Mucosa of stomach (tissue), 1 donor: Measurements from ENCODE around the gene MYOCD.

ENCODE experiments used
- H3K27me3 ChIP-seq: one replicate; pipeline ENCODE4 v1.7.0; 2013; ENCODE audit warnings: mild to moderate bottlenecking, low read length; ENCODE audit not compliant: control insufficient read depth, insufficient read depth
- H3K36me3 ChIP-seq: one replicate; pipeline ENCODE4 v1.7.0; 2013; ENCODE audit warnings: low read length; ENCODE audit not compliant: control insufficient read depth, insufficient read depth
- H3K4me1 ChIP-seq: one replicate; pipeline ENCODE4 v1.7.0; 2013; ENCODE audit warnings: mild to moderate bottlenecking, low read length; ENCODE audit not compliant: control insufficient read depth, insufficient read depth
- H3K4me3 ChIP-seq: one replicate; pipeline ENCODE4 v1.7.0; 2013; ENCODE audit warnings: low read length
- H3K9ac ChIP-seq: one replicate; pipeline ENCODE4 v1.7.0; 2013; ENCODE audit warnings: mild to moderate bottlenecking, low read length, moderate library complexity
- H3K9me3 ChIP-seq: one replicate; pipeline ENCODE4 v1.7.0; 2013; ENCODE audit warnings: mild to moderate bottlenecking, low read length, moderate library complexity; ENCODE audit not compliant: control insufficient read depth
- donor health status: Pancreatic carcinoma.

MYOCD gene

GRCh38 chr17:12665263-12666210 lies at the start of gene MYOCD:
TSS of gene MYOCD (plus strand) at chr17:12665890. CDS start at chr17:12666189, 299 bp downstream.
- peak within 1 kb of the TSS; percentile 38 for H3K4me3 ChIP-seq
- peaks cover 40% of the 10 kb centered on the region for H3K27me3 ChIP-seq
- H3K4me1 ChIP-seq = peaks cover 12% of the 10 kb centered on the region
- H3K36me3 ChIP-seq = no peaks in the 10 kb centered on the region
- no peaks in the 10 kb centered on the region for H3K9me3 ChIP-seq
- H3K9ac ChIP-seq = peak within 1 kb of the TSS; percentile 62

GRCh38 chr17:12616161-12616560 lies 49.5 kb upstream of the MYOCD start:
- H3K4me1 ChIP-seq = no peaks in the 10 kb centered on the region
- H3K36me3 ChIP-seq = no peaks in the 10 kb centered on the region
- no peaks in the 10 kb centered on the region for H3K27me3 ChIP-seq
- no peak overlapping the region for H3K4me3 ChIP-seq
- no peak overlapping the region for H3K9ac ChIP-seq
- no peaks in the 10 kb centered on the region for H3K9me3 ChIP-seq

- Histone ChIP-seq H3K4me1 (no peaks in the 10 kb centered on the region), H3K27me3 (no peaks in the 10 kb centered on the region), H3K4me3 (no peak overlapping the region), H3K9me3 (no peaks in the 10 kb centered on the region), H3K36me3 (no peaks in the 10 kb centered on the region), H3K9ac (no peak overlapping the region)
Observed at GRCh38 chr17:12618557-12618956, 47.1 kb upstream of the MYOCD start.

GRCh38 chr17:12619459-12620199 lies 46.1 kb upstream of the MYOCD start:
- Histone ChIP-seq H3K36me3 (no peaks in the 10 kb centered on the region), H3K9me3 (no peaks in the 10 kb centered on the region), H3K4me3 (no peak overlapping the region), H3K27me3 (no peaks in the 10 kb centered on the region), H3K4me1 (no peaks in the 10 kb centered on the region), H3K9ac (no peak overlapping the region)

GRCh38 chr17:12620200-12620720 lies 45.4 kb upstream of the MYOCD start:
- Histone ChIP-seq H3K4me3 (no peak overlapping the region), H3K36me3 (no peaks in the 10 kb centered on the region), H3K9ac (no peak overlapping the region), H3K9me3 (no peaks in the 10 kb centered on the region), H3K4me1 (no peaks in the 10 kb centered on the region), H3K27me3 (no peaks in the 10 kb centered on the region)

GRCh38 chr17:12622726-12623125 lies 43.0 kb upstream of the MYOCD start:
- H3K27me3 ChIP-seq = no peaks in the 10 kb centered on the region
- no peaks in the 10 kb centered on the region for H3K36me3 ChIP-seq
- no peak overlapping the region for H3K4me3 ChIP-seq
- no peaks in the 10 kb centered on the region for H3K4me1 ChIP-seq
- no peaks in the 10 kb centered on the region for H3K9me3 ChIP-seq
- no peak overlapping the region for H3K9ac ChIP-seq

GRCh38 chr17:12623220-12623848 lies 42.4 kb upstream of the MYOCD start:
- no peaks in the 10 kb centered on the region for H3K9me3 ChIP-seq
- no peaks in the 10 kb centered on the region for H3K36me3 ChIP-seq
- no peak overlapping the region for H3K4me3 ChIP-seq
- no peaks in the 10 kb centered on the region for H3K4me1 ChIP-seq
- no peaks in the 10 kb centered on the region for H3K27me3 ChIP-seq
- H3K9ac ChIP-seq = no peak overlapping the region

- no peaks in the 10 kb centered on the region for H3K27me3 ChIP-seq
Observed at GRCh38 chr17:12624211-12624610, 41.5 kb upstream of the MYOCD start.

GRCh38 chr17:12625092-12625491 lies 40.6 kb upstream of the MYOCD start:
- no peak overlapping the region for H3K4me3 ChIP-seq
- H3K9ac ChIP-seq = no peak overlapping the region
- no peaks in the 10 kb centered on the region for H3K9me3 ChIP-seq
- H3K27me3 ChIP-seq = no peaks in the 10 kb centered on the region
- H3K36me3 ChIP-seq = no peaks in the 10 kb centered on the region
- no peaks in the 10 kb centered on the region for H3K4me1 ChIP-seq

More at GRCh38 chr17:12624211-12624610, 41.5 kb upstream of the MYOCD start:
- Histone ChIP-seq H3K36me3 (no peaks in the 10 kb centered on the region), H3K9ac (no peak overlapping the region), H3K9me3 (no peaks in the 10 kb centered on the region), H3K4me3 (no peak overlapping the region), H3K4me1 (no peaks in the 10 kb centered on the region)

- Histone ChIP-seq H3K27me3 (no peaks in the 10 kb centered on the region), H3K36me3 (no peaks in the 10 kb centered on the region), H3K4me3 (no peak overlapping the region), H3K4me1 (no peaks in the 10 kb centered on the region), H3K9me3 (no peaks in the 10 kb centered on the region), H3K9ac (no peak overlapping the region)
Observed at GRCh38 chr17:12627177-12627629, 38.5 kb upstream of the MYOCD start.

- H3K9me3 ChIP-seq = no peaks in the 10 kb centered on the region
- no peaks in the 10 kb centered on the region for H3K4me1 ChIP-seq
- no peak overlapping the region for H3K4me3 ChIP-seq
- no peaks in the 10 kb centered on the region for H3K27me3 ChIP-seq
- no peaks in the 10 kb centered on the region for H3K36me3 ChIP-seq
- no peak overlapping the region for H3K9ac ChIP-seq
Observed at GRCh38 chr17:12627781-12628451, 37.8 kb upstream of the MYOCD start.
